Measurements from ENCODE around the gene LYZL1. TPM values are rescaled to one million over a fixed set of nuclear protein-coding genes. Genes with fewer than 3 reads are reported as not detected.
"Not testable (repeated sequence)": the region's sequence is repeated elsewhere in the genome, so short reads cannot be mapped to it uniquely, and the experiment has no call there.

Gene LYZL1
- not detected for polyA plus RNA-seq (ENCODE audit: insufficient read length)

GRCh38 chr10:29288906-29289305 is at the start of gene LYZL1:
TSS of gene LYZL1 (plus strand) at chr10:29289070. CDS start at chr10:29291868, 2,798 bp downstream.
- DNase-seq: not testable (repeated sequence)

DNA sequence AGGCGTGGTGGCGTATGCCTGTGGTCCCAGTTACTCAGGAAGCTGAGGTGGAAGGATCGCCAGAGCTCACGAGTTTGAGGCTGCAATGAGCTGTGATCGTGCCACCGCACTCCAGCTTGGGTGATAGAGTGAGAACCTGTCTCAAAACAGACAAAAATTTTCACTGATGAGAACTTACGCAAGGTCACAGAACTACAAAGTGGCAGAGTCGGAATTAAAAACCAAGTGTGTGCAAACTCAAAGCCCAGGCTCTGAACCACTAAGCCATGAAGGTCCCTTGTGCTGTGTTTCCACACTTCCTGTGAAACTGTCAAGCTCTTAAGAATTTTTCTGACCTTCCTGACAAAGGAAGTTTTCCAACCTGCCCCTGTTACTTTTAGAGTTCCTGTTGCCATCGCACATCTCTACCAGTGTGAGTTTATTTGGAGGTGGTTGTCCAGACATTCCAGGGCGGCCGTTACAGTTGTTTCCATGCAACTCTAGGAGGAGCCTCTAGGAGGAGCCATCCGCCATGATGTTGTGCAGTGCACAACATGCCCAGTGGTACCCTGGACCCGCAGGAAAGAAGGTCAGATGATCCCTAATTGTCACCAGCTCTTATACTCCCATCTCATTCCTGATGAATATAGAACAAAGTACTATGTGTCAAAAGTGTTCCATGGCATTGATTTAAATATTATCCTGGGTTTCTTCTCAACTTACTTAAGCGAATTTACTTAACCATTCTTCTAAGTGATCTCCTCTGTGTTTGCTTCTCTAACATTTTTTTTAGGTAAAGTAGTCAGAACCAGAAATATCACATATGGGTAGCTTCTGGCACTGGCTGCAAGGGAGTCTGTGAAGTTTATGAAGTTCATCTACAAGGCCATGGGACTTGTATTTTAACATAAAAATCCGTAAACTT is 49.0 kb upstream of the LYZL1 start:
- DNase-seq: no peak

DNA sequence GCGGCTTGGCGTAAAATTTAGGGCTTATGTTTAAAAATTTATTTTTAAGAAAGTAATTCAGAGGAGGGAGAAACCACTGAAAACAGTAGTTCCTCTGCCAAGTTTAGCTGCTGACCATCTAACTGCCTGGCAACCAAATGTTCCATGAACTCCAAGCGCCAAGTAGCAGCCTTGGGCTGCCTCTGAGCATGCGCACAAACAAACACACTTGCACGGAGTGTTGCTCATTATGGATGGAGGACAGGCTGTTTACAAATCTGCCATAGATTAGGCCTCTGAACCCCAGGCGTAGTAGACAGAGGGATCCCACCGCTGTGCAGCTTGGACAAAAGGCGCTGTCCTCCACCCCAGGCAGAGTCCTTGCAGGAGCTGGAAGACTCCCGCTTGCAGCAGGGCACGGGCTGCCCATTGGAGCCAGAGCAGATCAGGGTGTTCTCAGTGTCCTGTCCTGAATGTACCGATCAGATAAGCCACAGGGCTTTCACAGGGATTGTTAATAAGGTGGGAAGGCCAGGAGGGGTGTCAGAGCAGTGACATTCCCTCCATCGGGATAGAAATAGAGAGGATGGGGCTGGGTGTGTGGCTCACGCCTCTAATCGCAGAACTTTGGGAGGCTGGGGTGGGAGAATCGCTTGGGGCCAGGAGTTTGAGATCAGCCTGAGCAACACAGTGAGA is 47.7 kb upstream of the LYZL1 start:
- DNase-seq: peak; percentile 67

DNA sequence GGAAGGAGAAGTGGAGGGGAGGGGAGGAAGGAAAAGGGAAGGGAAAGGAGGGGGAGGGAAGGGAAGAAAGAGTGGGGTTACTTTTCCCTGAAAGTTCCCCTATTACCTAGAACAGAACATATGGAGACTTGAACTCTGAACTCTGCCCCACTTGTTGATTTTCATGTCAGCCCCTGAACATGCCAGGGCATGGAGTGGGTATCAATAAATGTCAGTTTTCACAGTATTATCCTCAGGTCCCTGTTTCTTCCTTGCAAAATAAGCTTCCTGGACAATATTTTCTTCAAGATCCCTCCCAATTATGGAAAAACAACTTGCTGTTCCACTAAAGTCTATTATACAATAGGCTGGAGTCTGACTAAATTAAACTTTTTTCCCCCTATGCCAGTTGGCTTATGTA is 46.9 kb upstream of the LYZL1 start:
- no peak for DNase-seq

- DNase-seq: no peak
Observed at GRCh38 chr10:29243066-29243465, 45.8 kb upstream of the LYZL1 start.

- no peak for DNase-seq
Observed at GRCh38 chr10:29243750-29244149, 45.1 kb upstream of the LYZL1 start.

DNA sequence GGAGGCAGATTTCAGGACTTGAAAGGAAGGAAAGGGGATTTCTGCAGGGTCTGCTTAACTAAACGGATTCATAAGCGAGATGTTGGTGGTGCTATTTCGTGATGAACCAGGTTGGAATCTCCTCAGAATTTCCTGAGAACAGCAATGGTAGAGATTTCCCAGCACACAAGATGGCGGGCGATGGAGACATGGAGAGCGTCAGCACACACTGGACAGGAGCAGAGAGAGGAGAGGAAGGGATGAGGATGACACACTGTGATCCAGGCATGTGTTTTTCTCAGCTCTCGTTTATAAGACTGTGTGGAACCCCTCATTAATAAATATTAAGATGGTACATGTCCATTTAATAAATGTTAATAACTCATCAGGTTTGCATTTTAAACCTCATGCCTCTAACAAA is 43.9 kb upstream of the LYZL1 start:
- DNase-seq: no peak

- no peak for DNase-seq
Observed at GRCh38 chr10:29245476-29245875, 43.4 kb upstream of the LYZL1 start.

GRCh38 chr10:29246449-29246848 is 42.4 kb upstream of the LYZL1 start:
- DNase-seq: no peak

GRCh38 chr10:29248158-29248557 is 40.7 kb upstream of the LYZL1 start:
- no peak for DNase-seq

DNA sequence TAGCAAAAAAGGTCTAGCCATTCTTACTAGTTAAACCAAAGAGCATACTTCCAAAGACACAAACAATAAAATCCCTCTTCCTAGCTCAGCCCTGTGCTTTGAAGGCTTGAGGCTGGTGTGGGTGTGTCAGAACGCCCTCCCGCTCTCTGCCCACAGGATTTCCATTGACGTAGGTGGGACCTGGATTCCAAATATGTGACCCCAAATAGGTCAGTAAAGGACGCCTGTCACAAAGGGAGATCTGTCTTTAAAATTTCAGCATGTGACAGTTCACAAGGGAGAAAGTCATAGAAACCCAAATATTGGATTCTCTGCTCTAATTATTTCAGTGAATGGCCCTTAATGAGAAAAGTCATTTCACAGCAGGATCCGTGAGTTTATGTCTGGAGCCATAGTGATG is 39.9 kb upstream of the LYZL1 start:
- no peak for DNase-seq

GRCh38 chr10:29250066-29250465 is 38.8 kb upstream of the LYZL1 start:
- no peak for DNase-seq

- DNase-seq: peak; percentile 81
Observed at GRCh38 chr10:29252811-29253689, 35.8 kb upstream of the LYZL1 start.

GRCh38 chr10:29253690-29254029 is 35.2 kb upstream of the LYZL1 start:
- DNase-seq: no peak

DNA sequence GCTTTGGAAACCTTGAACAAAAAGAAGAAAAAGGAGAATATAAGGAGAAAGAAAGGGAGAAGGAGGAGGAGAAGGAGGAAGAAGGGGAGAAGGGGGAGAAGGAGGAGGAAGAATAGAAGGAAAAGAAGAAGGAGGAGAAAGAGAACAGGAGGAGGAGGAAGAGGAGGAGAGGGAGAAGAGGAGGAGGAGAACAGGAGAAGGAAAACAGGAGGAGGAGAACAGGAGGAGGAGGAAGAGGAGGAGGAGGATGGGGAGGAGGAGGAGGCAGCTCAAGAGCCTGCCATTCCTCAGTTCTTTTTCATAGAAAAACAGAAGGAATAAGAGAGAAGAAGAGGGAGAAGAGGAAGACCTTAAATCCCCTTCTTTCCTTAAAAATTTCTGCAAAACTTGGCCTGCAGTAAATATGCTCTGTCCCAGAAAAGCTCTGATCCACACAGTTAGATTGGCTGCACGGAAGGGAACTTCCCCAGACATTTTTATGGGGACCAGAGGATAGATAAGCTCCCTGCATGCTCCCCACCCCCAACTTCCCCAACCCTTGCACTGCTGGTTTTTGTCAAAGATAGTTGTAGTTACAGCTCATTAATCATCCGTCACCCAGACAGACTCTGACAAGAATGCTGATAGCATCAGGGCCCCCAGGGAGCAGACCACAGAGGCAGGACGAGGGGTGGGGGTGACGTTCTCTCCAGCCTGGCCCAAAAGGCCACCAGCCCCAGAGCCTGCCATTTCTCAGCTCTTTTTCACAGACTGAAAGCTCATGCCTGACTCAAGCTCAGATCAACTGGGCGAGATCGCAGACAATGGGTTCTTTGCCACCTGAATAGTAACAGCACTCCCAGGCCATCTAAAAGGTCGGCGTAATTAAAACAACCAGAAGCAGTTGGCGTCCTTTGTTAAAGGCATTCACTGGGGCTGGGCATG is 34.5 kb upstream of the LYZL1 start:
- DNase-seq: no peak

GRCh38 chr10:29255104-29255503 is 33.8 kb upstream of the LYZL1 start:
- no peak for DNase-seq

- DNase-seq: no peak
Observed at GRCh38 chr10:29256019-29256418, 32.9 kb upstream of the LYZL1 start.

DNA sequence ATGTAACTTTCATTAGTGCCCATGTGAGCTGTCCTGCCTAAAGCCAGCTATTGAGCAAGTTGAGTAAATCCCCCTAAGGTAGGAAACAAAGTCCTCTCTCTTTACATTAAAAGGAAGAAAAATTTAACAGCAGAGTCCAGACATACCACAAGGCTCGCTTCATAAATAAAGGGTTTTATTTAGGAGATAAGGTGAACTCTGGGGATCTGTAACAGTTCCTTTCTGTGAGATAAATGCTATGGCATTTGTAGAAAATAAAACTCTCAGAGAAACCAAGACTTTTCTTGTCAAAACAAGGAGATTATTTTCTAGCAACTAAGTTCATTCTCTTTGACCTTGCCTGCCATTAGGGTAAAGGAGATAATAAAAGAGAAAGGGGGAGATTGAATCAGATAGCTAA is 32.3 kb upstream of the LYZL1 start:
- DNase-seq: no peak

DNA sequence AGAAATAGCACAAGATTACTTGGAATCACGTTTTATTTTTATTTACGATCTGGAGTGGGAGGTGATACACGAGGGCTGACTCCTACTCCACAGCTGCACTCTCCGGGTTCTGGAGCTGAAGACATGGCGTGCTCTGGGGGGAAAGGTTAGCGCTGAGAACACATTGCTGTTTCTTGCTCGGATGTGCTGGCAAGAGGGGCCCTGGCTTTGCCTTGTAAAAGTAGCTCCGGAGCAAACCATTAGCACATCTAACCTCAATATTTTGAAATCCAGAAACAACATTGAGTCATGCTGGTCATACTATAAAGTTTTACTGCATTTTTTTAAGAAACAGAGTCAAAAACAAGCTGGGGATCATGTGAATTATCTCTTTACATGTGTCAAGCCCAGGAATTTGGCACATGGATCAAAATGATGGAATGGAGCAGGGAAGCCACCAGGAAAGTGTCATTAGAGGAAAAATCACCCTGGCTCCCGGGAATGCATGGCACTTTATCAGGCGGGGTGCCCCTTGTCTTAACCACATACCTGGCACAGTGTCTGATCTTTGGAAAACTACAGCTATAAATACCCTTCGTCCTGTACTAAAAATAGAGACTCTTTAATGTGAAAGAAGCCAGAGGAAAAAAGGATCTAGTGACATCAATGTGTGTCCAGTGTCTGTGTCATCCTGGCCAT is 31.6 kb upstream of the LYZL1 start:
- peak; percentile 65 for DNase-seq

DNA sequence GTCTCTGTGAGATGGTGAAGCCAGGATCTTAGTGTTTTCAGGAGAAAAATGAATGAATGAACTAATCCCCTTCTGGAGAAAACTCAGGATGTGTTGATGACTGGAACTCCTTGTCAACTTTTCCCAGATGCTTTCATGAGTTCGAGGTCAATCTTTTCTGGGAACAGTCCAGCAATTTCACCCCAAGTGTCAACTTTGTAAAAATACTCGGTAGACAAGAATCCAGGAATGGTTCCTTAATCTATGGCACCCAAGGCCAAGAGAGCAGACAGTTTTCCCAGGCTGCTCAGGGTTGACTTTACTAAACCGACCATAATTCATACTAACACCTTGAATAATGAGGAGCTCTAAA is 31.1 kb upstream of the LYZL1 start:
- no peak for DNase-seq

DNA sequence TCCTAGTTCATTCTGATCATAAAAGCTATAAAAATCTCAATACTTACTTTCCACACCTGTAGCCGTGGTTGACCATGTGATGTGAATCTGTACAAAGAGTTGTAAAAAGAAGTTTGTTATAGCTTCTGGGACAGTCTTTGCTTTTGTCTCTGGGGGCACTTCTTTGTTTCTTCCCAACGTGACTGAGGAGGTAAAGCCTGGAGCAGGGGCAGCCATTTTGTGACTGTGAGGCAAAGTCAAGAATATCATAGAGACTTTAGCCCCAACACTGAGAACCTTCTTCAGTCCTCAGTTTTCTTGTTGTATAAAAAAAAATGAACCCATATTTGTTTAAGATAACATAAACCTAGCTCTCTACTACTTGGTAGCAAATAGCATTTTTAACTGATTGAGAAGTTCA is 29.4 kb upstream of the LYZL1 start:
- DNase-seq: no peak
